Prostate gland (tissue), 2 donors: ENCODE measurements around the gene MCF2L2.

Experiments used
- POLR2A ChIP-seq: fragments of 450-650 bp; IDR thresholded peaks from one replicate; pipeline ENCODE4 v1.6.1; 2016; ENCODE audit warnings: antibody characterized with exemption, mild to moderate bottlenecking
- POLR2AphosphoS5 ChIP-seq: sonication (generic); formaldehyde crosslinking; IDR thresholded peaks from one replicate; pipeline ENCODE4 v1.6.1; 2017; ENCODE audit warnings: antibody characterized with exemption
- TF ChIP-seq, protein P1 (sequence below), 4 experiments: fragments of 200-600 bp in 2 of 4; fragments of 450-650 bp in 2 of 4; sonication (generic) in 2 of 4; IDR thresholded peaks; 1 replicate in 3 of 4; 2 replicates in 1 of 4; pipeline ENCODE4 v1.5.1; 2016 to 2019; ENCODE audit warnings: antibody characterized with exemption in 4 of 4, mild to moderate bottlenecking in 2 of 4, moderate library complexity in 2 of 4

GRCh38 chr3:183444748-183445147 is 16.3 kb upstream of the MCF2L2 start:
- TF ChIP-seq, protein P1, sequence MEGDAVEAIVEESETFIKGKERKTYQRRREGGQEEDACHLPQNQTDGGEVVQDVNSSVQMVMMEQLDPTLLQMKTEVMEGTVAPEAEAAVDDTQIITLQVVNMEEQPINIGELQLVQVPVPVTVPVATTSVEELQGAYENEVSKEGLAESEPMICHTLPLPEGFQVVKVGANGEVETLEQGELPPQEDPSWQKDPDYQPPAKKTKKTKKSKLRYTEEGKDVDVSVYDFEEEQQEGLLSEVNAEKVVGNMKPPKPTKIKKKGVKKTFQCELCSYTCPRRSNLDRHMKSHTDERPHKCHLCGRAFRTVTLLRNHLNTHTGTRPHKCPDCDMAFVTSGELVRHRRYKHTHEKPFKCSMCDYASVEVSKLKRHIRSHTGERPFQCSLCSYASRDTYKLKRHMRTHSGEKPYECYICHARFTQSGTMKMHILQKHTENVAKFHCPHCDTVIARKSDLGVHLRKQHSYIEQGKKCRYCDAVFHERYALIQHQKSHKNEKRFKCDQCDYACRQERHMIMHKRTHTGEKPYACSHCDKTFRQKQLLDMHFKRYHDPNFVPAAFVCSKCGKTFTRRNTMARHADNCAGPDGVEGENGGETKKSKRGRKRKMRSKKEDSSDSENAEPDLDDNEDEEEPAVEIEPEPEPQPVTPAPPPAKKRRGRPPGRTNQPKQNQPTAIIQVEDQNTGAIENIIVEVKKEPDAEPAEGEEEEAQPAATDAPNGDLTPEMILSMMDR (IDR thresholded peaks at IDR 0.05) = no peak
- TF ChIP-seq POLR2AphosphoS5 (no peak), POLR2A (no peak)
